NCI-H2107 treated with DMSO at 0.1 percent for 48 hours (cell line): ENCODE data around the gene ADAMTS3.

Experiments used
- DNase-seq: peaks from one replicate; lab custom pipeline; 2025; ENCODE audit not compliant: unreplicated experiment; lab: John Stamatoyannopoulos, UW

Gene ADAMTS3

DNA sequence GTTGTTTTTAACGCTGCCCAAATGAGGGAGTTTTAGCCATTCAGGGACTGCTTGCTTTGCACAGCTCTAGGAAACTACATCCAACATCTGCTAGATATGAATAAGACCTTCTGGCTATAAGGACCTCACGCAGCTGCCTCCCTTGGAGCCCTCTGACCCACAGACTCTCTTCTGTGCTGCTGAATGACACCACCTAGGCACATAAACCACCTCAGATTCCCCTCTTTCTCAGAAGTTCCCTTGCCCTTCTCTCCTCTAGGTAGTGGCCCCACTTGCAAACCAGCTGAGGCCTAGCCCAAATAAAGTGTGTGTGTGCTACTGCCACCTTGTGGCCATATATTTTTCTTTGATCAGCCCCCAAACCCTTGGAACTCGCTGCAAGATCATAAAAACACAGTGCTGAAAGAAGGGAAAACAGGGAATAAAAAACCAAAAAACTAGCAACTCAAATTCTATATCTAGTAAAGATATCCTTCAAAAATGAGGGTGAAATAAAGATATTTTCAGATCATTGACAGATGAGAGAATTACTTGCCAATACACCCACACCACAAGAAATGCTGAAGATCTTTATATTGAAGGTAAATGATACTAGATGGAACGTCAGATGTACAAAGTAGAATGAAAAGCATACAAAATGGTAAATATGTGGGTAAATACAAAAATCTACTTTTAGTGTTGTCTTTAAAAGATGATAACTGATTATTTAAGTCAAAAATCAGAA lies 265.9 kb downstream of the ADAMTS3 start:
- peak; percentile 3 for DNase-seq

DNA sequence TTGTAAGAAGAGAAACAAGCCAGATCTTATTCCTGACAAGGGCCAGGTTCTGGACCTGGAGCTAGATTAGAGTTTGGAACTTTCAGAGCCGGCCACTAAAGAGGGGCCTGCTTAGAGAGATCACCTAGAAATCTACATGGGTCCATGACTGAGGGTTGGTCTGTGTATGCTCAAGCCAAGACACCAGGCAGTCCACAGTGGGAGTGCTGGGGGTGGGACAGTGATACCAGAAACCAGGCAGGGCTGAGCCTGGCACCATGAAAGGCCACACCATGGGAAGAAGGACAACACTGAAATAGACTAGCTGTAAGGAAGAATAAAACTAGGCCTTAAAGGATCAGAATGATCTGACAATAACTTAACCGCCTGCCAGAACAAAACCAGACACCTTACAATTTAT lies 267.3 kb downstream of the ADAMTS3 start:
- DNase-seq: no peak

- DNase-seq: no peak
Measured at GRCh38 chr4:72300126-72300525, 268.9 kb downstream of the ADAMTS3 start.

DNA sequence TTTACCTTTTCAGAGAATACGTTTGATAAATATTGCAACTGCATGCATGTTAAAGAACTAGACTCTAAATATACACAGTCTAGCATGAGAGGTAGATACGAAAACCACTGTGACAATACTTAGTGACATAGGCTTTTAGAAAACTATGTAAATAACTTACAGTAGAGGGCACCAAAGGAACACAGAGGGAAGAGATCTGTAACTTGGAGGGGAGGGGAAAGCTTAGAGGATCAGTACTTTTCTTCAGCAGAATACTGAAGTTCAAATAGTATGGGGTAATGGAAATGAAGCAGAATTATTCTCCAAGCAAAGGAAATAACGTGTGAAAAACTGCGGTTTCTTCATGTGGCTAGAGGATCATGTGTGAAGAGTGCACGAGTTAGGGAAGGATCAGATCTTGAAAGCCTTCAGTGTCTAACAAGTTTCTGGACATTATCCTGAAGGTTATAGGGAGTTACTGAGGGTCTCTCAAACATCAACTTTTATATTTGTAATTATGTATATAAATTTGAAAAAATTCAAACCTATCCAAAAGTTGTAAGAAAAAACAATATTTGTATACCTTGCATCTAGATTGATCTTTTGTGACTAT lies 273.0 kb downstream of the ADAMTS3 start:
- peak; percentile 8 for DNase-seq

DNA sequence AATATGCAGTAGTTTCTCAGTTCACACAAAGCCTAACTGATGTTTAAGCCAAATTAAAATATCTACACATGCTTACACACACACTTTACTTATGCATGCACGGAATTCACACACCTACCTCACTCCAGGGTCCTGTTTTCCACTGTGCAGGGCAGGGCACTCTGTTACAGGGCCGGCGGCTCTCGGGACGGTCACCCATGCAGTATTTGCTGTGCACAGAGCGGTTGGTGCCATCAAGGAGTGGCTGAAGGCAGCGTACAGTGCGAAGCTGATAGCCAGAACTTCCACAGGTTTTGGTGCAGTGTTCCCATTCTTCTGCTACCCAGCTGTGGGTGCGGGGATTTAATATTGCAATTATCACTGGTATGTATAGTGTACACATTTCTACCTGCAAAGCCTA lies 278.3 kb downstream of the ADAMTS3 start:
- no peak for DNase-seq

DNA sequence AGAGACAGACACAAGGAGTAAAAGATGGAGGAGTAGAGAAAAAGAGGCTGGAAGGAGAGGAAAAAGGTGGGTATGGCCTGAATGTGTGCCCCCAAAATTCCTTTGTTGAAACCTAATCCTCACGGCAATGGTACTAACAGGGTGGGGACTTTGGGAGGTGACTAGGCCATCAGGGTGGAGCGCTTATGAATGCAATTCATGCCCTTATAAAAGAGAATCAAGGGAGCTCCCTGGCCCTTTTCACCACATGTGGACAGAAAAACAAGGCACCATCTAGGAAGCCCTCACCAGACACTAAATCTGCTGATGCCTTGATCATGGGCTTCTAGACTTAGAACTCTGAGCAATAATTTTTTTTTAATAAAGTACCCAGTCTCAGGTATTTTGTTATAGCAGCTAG lies 282.1 kb downstream of the ADAMTS3 start:
- DNase-seq: no peak

- no peak for DNase-seq
Measured at GRCh38 chr4:72286185-72286584, 282.8 kb downstream of the ADAMTS3 start.

DNA sequence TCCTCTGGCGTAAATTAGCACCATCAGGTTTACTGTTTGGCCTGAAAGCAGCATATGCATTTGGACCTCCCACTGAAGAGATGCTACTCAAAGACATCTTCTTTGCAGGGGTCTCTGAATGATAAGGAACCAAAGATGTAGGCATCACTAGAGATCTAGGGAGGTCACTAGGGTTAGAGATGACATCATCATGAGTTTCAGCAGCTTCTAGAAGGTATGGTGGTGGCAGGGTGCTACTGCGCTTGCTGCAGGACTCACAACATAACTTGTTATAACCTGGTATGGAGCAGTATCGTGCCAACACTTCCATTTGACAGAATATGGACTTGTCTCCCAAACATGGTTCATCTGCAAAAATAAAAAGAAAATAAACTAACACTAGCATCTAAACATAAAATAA lies 285.7 kb downstream of the ADAMTS3 start:
- DNase-seq: no peak

DNA sequence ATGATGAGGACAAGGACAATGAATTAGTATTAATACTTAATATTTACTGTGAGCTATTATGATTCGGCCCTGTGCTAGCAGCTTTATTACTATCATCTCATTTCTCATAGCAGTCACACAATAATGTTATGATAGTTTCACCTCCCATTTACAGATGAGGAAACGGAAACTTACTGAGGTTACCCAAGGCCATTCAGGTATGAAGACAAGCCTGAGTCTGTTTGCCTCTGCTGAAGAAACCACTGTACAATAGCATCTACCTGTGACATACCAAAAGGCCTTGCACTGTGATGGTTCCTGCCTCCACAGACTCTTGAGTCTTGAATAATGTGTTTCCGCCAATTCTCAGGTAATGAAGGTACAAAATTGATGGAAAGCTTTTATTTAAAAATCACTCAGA lies 288.8 kb downstream of the ADAMTS3 start:
- DNase-seq: no peak

DNA sequence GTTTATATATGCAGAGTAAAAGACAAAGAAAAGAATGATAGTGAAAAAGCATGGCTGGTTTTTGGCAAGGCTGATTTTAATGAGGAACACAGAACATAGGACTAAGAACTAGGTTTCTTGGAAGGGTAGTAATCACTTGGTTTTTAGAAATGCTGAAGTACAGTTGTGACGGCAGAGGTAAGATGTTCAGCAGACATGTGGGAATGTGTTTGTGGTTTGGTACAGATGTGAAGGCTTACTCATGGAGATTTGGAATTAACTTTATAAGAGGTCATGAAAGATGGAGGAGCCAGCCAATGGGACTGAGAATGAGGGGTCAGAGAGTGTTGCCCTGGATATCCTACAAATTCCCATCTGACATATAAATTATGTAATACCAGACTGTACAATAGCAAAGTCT lies 293.6 kb downstream of the ADAMTS3 start:
- DNase-seq: no peak

DNA sequence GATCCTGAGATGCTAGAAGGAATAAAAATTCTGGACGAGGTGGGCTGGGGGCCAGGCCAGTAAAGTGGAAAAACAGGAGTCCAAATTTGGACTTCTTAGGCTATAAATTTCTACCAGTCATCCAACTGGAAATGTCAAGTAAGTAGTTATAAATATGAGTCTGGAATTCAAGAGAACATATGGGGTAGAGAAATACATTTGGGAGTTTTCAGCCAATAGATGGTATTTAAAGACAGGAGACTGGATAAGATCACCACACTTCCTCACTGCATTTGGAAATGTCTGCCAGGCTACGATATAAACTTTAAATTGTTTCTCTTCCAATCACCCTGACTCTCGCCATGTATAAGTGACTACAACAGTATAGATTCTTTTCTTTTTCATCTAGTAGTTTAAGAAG lies 294.8 kb downstream of the ADAMTS3 start:
- no peak for DNase-seq

DNA sequence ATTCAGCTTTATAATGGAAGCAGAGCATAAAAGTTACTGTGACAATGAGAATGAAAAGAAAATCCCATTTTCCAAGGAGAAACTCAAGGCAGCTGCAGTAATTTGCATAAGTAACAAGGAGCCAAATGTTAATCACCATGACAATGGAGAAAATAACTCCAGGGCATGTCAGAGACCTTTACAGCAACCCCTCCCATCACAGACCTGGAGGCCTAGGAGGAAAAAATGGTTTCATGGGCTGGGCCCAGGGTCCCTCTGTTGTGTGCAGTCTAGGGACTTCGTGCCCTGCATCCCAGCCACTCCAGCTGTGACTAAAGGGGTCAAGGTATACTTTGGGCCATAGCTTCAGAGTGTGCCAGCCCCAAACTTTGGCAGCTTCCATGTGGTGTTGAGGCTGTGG lies 313.8 kb downstream of the ADAMTS3 start:
- no peak for DNase-seq

GRCh38 chr4:72243641-72244040 lies 325.4 kb downstream of the ADAMTS3 start:
- DNase-seq: no peak

DNA sequence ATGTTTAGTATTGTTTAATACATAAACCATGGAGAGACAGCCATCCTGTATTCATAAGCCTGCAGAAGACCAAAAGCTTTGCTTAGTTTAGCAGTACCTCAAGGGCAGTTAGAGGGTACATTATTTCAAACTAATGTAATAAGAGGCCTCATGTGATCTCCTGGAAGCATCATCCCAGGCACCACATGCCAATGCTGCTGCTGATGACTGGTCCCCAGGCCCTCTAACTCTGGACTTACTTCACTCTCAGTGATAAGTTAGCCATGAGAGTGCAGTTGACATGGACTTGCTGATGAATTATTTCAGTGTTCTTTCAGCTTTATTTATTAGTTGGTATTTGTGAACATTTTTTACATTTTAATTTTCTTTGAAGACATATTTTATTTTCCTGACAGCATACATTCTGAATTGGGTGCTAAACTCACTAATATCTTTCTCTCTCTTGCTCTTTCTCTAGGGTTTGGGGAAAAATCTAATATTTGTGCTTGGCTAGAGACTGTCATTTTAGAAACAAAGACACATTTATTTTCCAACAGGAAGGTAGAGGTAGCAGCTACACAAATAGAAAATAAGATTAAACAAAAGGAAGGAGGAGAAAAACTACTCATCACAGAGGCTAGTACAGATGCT lies 329.4 kb downstream of the ADAMTS3 start:
- DNase-seq: no peak
